Fibroblast of villous mesenchyme (primary cell): ENCODE measurements around the gene WDR1. TPM values are rescaled to one million over a fixed set of nuclear protein-coding genes. Genes with fewer than 3 reads are reported as not detected.

ENCODE experiments used
- DNase-seq: peaks from one replicate; pipeline ENCODE4 v3.0.0-alpha.2; 2010; ENCODE audit warnings: low read depth
- H3K4me3 ChIP-seq: 2 replicates; pipeline ENCODE4 v1.5.1; 2011; ENCODE audit warnings: low read depth, mild to moderate bottlenecking, low read length
- CTCF ChIP-seq: IDR thresholded peaks from 2 replicates; pipeline ENCODE4 v1.5.1; 2012; ENCODE audit warnings: low read depth, mild to moderate bottlenecking, low read length; ENCODE audit not compliant: insufficient read depth
- total RNA-seq: library from RNA; depleted of rRNA; stranded (reverse); fragments of >200 nt; gene quantifications from 2 replicates; pipeline ENCODE4 v1.2.3, GENCODE V29; 2012

WDR1 gene
- total RNA-seq, 1 donor = 516 TPM

GRCh38 chr4:10097906-10098779, 18.5 kb downstream of the WDR1 start:
- no peak for DNase-seq
- H3K4me3 ChIP-seq = no peak overlapping the region
- TF ChIP-seq CTCF = no peak

GRCh38 chr4:10096978-10097335, 19.6 kb downstream of the WDR1 start:
- no peak for DNase-seq
- TF ChIP-seq CTCF = no peak
- no peak overlapping the region for H3K4me3 ChIP-seq

GRCh38 chr4:10096201-10096977, 20.2 kb downstream of the WDR1 start:
- DNase-seq = peak; percentile 89
- no peak overlapping the region for H3K4me3 ChIP-seq
- no peak for TF ChIP-seq CTCF

- no peak for DNase-seq
- no peak for TF ChIP-seq CTCF
- H3K4me3 ChIP-seq = no peak overlapping the region
Measured at GRCh38 chr4:10095296-10095991, 21.2 kb downstream of the WDR1 start.

GRCh38 chr4:10094841-10095240, 21.8 kb downstream of the WDR1 start:
- H3K4me3 ChIP-seq = no peak overlapping the region
- DNase-seq = no peak
- no peak for TF ChIP-seq CTCF

- no peak overlapping the region for H3K4me3 ChIP-seq
Measured at GRCh38 chr4:10093801-10094552, 22.6 kb downstream of the WDR1 start.

More at GRCh38 chr4:10093801-10094552, 22.6 kb downstream of the WDR1 start:
- peak; percentile 91 for DNase-seq
- no peak for TF ChIP-seq CTCF
